ENCODE measurements around the gene DCAF7.

GRCh38 chr17:63587770-63588169 lies 37.5 kb downstream of the DCAF7 start:
- TF ChIP-seq CTCF (IDR thresholded peaks at IDR 0.05) (no peak), POLR2A (IDR thresholded peaks at IDR 0.05) (no peak)
